GM21360 (cell line): ENCODE data around the gene DCX.
"Not testable (repeated sequence)": the region's sequence is repeated elsewhere in the genome, so short reads cannot be mapped to it uniquely, and the experiment has no call there.

Experiments
- ATAC-seq: cut with Tn5 transposase; IDR thresholded peaks from one replicate; pipeline ENCODE4 v1.9.1; 2021; ENCODE audit warnings: mild to moderate bottlenecking, moderate library complexity; ENCODE audit not compliant: unreplicated experiment

Gene DCX

GRCh38 chrX:111375747-111376146, 36.2 kb downstream of the DCX start:
- ATAC-seq, result no peak

DNA sequence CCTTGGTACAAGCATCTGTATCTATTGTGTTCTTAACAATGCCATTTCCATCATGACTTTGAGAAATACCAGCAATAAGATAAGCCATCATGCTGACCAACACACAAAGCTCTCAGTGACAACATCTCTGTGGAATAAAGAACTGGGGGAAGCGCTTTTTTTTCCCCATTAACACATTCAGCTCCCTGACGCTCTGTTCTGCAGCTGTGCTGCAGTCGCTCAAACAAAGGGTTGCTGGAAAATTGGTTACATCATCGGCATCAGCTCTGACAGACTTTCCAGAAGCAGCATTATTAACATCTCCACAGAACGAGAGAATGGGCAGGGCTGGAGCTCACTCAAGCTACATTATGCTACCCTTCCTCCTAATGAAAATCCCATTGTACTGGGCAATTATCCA, 39.9 kb downstream of the DCX start:
- ATAC-seq, result no peak

- no peak for ATAC-seq
Measured at GRCh38 chrX:111365770-111366325, 46.1 kb downstream of the DCX start.

- ATAC-seq, result no peak
Measured at GRCh38 chrX:111363741-111364140, 48.3 kb downstream of the DCX start.

DNA sequence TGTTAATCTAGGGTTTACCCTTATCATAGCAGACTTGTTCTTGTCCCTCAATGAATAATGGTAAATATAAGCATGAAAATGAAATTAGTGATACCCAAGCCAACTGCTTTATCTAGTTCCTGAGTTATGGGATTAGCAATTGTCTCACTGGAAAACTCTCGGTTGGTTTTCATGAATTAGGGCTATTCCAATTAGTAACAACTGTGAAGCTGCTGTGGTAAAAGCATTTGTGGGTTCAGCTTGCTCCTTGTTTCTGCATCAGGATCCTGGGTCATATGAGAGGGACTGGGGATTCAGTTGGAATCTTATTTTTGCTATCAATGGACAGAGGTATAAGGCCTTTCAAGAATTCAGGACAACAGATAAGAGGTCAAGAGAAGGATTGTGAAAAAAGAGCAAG, 50.2 kb downstream of the DCX start:
- ATAC-seq, result no peak

GRCh38 chrX:111360839-111361238, 51.2 kb downstream of the DCX start:
- ATAC-seq, result no peak

GRCh38 chrX:111355523-111356115, 56.4 kb downstream of the DCX start:
- ATAC-seq, result no peak

DNA sequence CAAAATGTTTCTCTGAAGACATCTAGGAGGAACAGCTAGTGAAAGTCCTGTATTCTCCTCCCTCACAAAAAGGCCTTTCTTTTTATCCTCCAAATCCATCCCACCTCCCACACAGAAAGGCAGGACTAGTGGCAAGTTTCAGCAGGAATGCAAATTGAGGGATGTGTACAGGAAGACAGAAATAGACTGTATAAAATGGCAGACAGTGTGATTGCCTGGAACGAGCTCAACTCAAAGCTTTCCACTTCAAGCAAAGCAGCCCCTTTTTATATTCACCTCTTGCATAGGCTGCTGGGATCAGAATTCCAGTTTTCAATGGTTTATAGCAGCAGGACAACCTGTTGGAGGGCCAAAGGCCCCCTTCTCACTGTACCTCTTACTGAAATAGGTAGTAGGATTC, 57.5 kb downstream of the DCX start:
- ATAC-seq, result no peak

DNA sequence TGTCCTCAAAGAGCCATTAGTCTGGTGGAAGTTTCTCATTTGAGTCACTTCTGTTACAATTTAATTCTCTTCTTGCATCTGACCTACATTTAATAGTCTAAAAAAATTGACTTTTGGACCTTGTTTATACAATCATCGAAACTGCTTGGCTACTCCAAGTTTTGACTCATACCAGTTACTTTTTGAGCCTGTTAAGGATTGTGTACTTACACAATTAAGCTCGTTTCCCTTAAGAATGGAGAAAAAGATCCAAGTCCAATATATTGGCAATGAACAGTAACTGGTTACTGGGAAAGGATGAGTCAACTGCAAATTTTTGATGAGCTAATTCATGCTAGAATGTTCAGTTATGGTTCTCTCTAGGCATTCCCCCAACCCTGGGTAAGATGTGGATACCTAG, 58.2 kb downstream of the DCX start:
- ATAC-seq, result no peak

DNA sequence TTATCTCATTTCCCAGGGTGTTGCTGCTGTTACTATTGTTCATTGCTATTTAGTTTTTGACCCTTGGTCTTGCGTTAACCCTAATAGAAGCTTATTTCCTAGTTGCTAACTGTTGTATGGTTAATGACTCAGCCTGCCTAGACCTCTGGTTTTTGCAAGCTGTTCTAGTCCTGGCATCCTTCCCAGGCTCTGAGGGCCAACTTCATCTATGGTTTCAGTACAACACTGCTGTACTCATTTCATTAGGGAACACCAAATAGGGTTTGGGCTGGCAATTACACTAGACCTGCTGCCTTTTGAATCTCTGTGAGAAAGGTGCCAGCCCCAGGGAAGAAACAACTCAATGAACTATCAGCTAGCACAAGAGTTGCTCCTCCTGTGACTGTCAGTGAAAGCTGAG, 59.6 kb downstream of the DCX start:
- no peak for ATAC-seq

DNA sequence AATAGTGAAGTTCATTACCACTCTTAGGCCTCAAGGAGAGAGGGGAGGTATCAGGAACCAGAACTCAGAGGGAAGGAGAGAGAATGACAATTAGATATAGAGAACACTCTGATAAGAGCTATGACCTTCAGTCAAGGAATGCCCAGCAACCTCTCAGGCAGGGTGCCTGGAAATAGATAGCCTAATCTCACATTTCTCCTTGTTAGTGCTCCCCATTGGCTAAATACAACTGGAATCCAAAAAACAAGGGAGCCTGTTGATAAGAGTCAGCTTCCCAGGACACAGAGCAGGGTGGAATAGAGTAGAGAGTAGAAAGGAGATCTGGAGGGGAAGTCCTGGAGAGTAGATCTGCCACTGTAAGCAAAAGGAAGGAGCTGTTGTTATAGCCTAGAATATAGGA, 62.1 kb downstream of the DCX start:
- ATAC-seq, result no peak

GRCh38 chrX:111349101-111349500, 62.9 kb downstream of the DCX start:
- no peak for ATAC-seq

DNA sequence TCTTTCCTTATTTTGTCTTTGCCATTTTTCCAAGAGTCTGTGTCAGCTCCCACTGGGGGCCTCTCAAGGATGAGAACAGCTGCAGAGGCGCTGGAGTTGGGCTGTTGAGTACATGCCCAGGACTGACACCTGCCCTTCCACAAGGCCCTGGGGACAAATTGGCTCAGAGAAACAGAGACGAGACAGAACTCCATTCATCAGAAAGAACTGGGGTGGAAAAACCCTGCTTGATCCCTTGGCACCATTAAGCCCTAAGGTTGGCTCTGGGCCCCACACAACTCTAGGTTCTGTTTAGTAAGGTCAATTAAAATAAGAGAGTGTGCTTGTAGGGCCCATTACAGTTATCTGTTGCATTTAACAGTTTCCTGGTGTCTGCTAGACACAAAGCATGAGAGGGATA, 63.6 kb downstream of the DCX start:
- ATAC-seq, result no peak

DNA sequence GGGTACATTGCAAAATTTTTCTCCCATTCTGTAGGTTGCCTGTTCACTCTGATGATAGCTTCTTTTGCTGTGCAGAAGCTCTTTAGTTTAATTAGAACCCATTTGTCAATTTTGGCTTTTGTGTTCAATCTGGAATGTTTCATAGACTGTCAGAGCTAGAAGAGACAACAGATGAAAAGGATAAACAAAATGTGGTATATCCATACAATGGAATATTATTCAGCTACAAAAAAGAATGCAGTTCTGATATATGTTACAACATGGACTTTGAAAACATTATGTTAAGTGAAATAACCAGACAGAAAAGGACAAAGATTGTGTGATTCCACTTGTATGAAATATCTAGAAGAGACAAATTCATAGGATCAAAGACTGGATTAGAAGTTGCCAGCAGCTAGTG, 65.8 kb downstream of the DCX start:
- ATAC-seq, result not testable (repeated sequence)

DNA sequence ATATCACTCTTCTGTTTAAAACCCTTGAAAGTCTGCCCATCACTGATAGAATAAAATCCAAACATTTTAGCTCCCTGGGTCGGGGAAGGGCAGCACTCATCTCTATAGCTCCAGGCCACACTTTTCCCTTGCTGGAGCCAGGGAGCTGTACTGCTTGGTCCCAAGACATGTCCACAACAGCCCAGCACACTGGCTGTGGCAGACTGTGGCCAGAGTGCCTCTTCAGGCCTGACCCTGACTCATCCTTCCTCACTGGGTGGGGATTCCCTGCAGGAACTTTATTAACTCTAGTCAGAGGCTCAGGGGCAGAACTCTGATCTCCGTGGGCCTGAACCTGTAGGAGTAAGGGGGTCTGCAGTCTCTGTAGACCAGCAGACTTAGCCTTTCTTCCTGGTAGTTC, 71.9 kb downstream of the DCX start:
- no peak for ATAC-seq

GRCh38 chrX:111339212-111339611, 72.8 kb downstream of the DCX start:
- ATAC-seq, result no peak

- no peak for ATAC-seq
Measured at GRCh38 chrX:111338095-111338698, 73.8 kb downstream of the DCX start.

GRCh38 chrX:111337067-111337637, 74.8 kb downstream of the DCX start:
- no peak for ATAC-seq

GRCh38 chrX:111336141-111336540, 75.9 kb downstream of the DCX start:
- ATAC-seq, result no peak

DNA sequence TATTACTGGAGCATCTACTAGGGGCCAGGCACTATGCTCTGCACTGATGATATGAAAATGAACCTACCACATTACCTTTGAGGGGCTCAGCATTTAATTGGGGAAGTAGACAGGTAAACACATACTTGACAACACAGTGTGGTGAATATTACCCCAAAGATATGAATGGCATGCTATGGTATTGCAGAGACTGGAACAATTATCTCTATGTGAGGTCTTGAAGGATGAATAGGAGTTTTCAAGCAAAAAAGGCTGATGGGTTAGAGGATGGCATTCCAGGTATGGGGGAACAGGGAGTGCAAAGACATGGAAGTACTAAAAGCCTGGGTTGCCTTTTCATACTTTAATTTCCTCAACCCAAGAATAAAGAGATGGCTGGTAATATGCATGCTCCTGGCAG, 82.6 kb downstream of the DCX start:
- ATAC-seq, result no peak

- no peak for ATAC-seq
Measured at GRCh38 chrX:111328858-111329257, 83.1 kb downstream of the DCX start.

- ATAC-seq, result no peak
Measured at GRCh38 chrX:111322231-111322855, 89.6 kb downstream of the DCX start.
